ENCODE measurements around the gene CSNK2A2.

CSNK2A2 gene

GRCh38 chr16:58198022-58198683 is at the start of gene CSNK2A2:
TSS of gene CSNK2A2 (minus strand) at chr16:58198106. CDS start at chr16:58197736, 370 bp downstream.
- peak; percentile 19; the same call in 1 of the 2 replicates for TF ChIP-seq CTCF (IDR thresholded peaks at IDR 0.05; ENCODE audit: low read depth, low read length)
- peak within 1 kb of the TSS; percentile 75 for H3K4me3 ChIP-seq (ENCODE audit: low read depth, low read length)

GRCh38 chr16:58243528-58244004 is 45.7 kb upstream of the CSNK2A2 start:
- no peak for TF ChIP-seq CTCF (IDR thresholded peaks at IDR 0.05; ENCODE audit: low read depth, low read length)
- H3K4me3 ChIP-seq (ENCODE audit: low read depth, low read length): no peak overlapping the region

- TF ChIP-seq CTCF (IDR thresholded peaks at IDR 0.05; ENCODE audit: low read depth, low read length): no peak
- no peak overlapping the region for H3K4me3 ChIP-seq (ENCODE audit: low read depth, low read length)
Measured at GRCh38 chr16:58236831-58237230, 38.9 kb upstream of the CSNK2A2 start.

- H3K4me3 ChIP-seq (ENCODE audit: low read depth, low read length): peak overlapping the region; percentile 34
- no peak for TF ChIP-seq CTCF (IDR thresholded peaks at IDR 0.05; ENCODE audit: low read depth, low read length)
Measured at GRCh38 chr16:58236231-58236690, 38.4 kb upstream of the CSNK2A2 start.

GRCh38 chr16:58235663-58236062 is 37.8 kb upstream of the CSNK2A2 start:
- no peak for TF ChIP-seq CTCF (IDR thresholded peaks at IDR 0.05; ENCODE audit: low read depth, low read length)
- no peak overlapping the region for H3K4me3 ChIP-seq (ENCODE audit: low read depth, low read length)

- no peak for TF ChIP-seq CTCF (IDR thresholded peaks at IDR 0.05; ENCODE audit: low read depth, low read length)
- no peak overlapping the region for H3K4me3 ChIP-seq (ENCODE audit: low read depth, low read length)
Measured at GRCh38 chr16:58234831-58235595, 37.1 kb upstream of the CSNK2A2 start.

- no peak for TF ChIP-seq CTCF (IDR thresholded peaks at IDR 0.05; ENCODE audit: low read depth, low read length)
- H3K4me3 ChIP-seq (ENCODE audit: low read depth, low read length): no peak overlapping the region
Measured at GRCh38 chr16:58230259-58230658, 32.4 kb upstream of the CSNK2A2 start.
